ENCODE results near the gene GZMM. TPM values are rescaled to one million over a fixed set of nuclear protein-coding genes. Genes with fewer than 3 reads are reported as not detected.
A peak's percentile ranks its signal among the peaks of the same experiment; 100 is the strongest.

Gene GZMM
- total and polyA plus RNA-seq, 2 of the 13 experiments (the other 11 are each of a cell fraction or from before 2014, with no cell fraction given): 0.07 TPM; not detected in 1

- TF ChIP-seq ZNF800 (CRISPR knock-in tag; IDR thresholded peaks at IDR 0.05) (0 out of 2 replicates have a peak, but pooled peaks have one; percentile 60), CEBPZ (IDR thresholded peaks at IDR 0.05; ENCODE audit: low read length) (no peak), ZBTB14 (CRISPR knock-in tag; IDR thresholded peaks at IDR 0.05) (0 out of 2 replicates have a peak, but pooled peaks have one; percentile 33), NFATC3 (CRISPR knock-in tag; IDR thresholded peaks at IDR 0.05) (no peak), FOXP4 (CRISPR knock-in tag; IDR thresholded peaks at IDR 0.05) (peak; percentile 30; the same call in 1 of the 2 replicates), ARNT (IDR thresholded peaks at IDR 0.05) (no peak), MXD4 (CRISPR knock-in tag; IDR thresholded peaks at IDR 0.05) (peak; percentile 31; the same call in 1 of the 2 replicates), MXD3 (CRISPR knock-in tag; IDR thresholded peaks at IDR 0.05) (0 out of 2 replicates have a peak, but pooled peaks have one; percentile 27), ZNF747 (CRISPR knock-in tag; IDR thresholded peaks at IDR 0.05; ENCODE audit: borderline replicate concordance) (no peak), MYNN (CRISPR knock-in tag; IDR thresholded peaks at IDR 0.05; ENCODE audit: low read depth) (no peak), SMC3 (IDR thresholded peaks at IDR 0.05; ENCODE audit: low read length) (no peak), BATF2 (CRISPR knock-in tag; IDR thresholded peaks at IDR 0.05) (no peak), TAF1 (CRISPR knock-in tag; IDR thresholded peaks at IDR 0.05) (peak; percentile 5; the same call in 1 of the 2 replicates)
Measured at GRCh38 chr19:556611-557382, 12.9 kb downstream of the GZMM start (continued).

All from HepG2 (cell line).